Measurements from ENCODE around the gene KIF4A. TPM values are rescaled to one million over a fixed set of nuclear protein-coding genes. Genes with fewer than 3 reads are reported as not detected.
"Not testable (repeated sequence)": the region's sequence is repeated elsewhere in the genome, so short reads cannot be mapped to it uniquely, and the experiment has no call there.

Gene KIF4A
- total RNA-seq, 1 experiment from 2014 or later = 40.3 TPM

DNA sequence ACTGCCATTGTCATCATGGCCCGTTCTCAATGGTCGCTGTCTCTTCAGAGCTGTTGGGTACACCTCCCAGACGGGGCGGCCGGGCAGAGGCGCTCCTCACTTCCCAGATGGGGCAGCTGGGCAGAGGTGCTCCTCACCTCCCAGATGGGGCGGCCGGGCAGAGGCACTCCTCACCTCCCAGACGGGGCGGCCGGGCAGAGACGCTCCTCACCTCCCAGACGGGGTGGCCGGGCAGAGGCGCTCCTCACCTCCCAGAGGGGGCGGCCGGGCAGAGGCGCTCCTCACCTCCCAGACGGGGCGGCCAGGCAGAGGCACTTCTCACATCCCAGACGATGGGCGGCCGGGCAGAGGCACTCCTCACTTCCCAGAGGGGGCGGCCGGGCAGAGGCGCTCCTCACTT, 58.9 kb downstream of the KIF4A start:
- ATAC-seq; CTCF ChIA-PET; H2AFZ ChIP-seq (ENCODE audit: low read depth, low read length, poor library complexity, severe bottlenecking); H3K4me3 ChIP-seq (replicated peaks in 1 of 2; ENCODE audit: low read depth in 1 of 2, low read length in 2 of 2); H3K27me3 ChIP-seq (ENCODE audit: insufficient read depth, low read length); H3K9me2 ChIP-seq (ENCODE audit: insufficient read depth); H3K4me2 ChIP-seq (ENCODE audit: low read length); H4K20me1 ChIP-seq (ENCODE audit: insufficient read depth); intact Hi-C loops (cut with micrococcal nuclease); H3K9ac ChIP-seq (ENCODE audit: low read length); H3K9me3 ChIP-seq (ENCODE audit: control insufficient read depth in 1 of 2, insufficient read depth in 1 of 2, low read depth in 1 of 2, low read length in 2 of 2); DNase-seq (ENCODE audit: low read depth, low spot score); BruUV-seq (replicated peaks); POLR2A ChIA-PET; H3K79me2 ChIP-seq (ENCODE audit: insufficient read depth, low read length); RAD21 ChIA-PET (ENCODE audit: low non-redundant PET in 1 of 2, low total read pairs in 2 of 2, uncharacterized antibody in 2 of 2, unreplicated experiment in 2 of 2); H3K27ac ChIP-seq (ENCODE audit: low read depth, low read length); H3K4me1 ChIP-seq (ENCODE audit: control insufficient read depth in 1 of 2, insufficient read depth in 2 of 2, low read length in 2 of 2): not testable (repeated sequence)
- peaks cover 10 to 24% of the 10 kb centered on the region in 2 experiments; a peak in 2 of 4 replicates for H3K36me3 ChIP-seq (ENCODE audit: control insufficient read depth in 1 of 2, insufficient read depth in 2 of 2, low read length in 2 of 2)

- ATAC-seq; H3K79me2 ChIP-seq (ENCODE audit: insufficient read depth, low read length); POLR2A ChIA-PET; H3K27me3 ChIP-seq (ENCODE audit: insufficient read depth, low read length); CTCF ChIA-PET; H3K27ac ChIP-seq (ENCODE audit: low read depth, low read length); H3K4me2 ChIP-seq (ENCODE audit: low read length); RAD21 ChIA-PET (ENCODE audit: low non-redundant PET in 1 of 2, low total read pairs in 2 of 2, uncharacterized antibody in 2 of 2, unreplicated experiment in 2 of 2); H3K9ac ChIP-seq (ENCODE audit: low read length); H2AFZ ChIP-seq (ENCODE audit: low read depth, low read length, poor library complexity, severe bottlenecking); H3K9me3 ChIP-seq (ENCODE audit: control insufficient read depth in 1 of 2, insufficient read depth in 1 of 2, low read depth in 1 of 2, low read length in 2 of 2); DNase-seq (ENCODE audit: low read depth, low spot score); H3K4me3 ChIP-seq (replicated peaks in 1 of 2; ENCODE audit: low read depth in 1 of 2, low read length in 2 of 2); H3K4me1 ChIP-seq (ENCODE audit: control insufficient read depth in 1 of 2, insufficient read depth in 2 of 2, low read length in 2 of 2); intact Hi-C loops (cut with micrococcal nuclease); BruUV-seq (replicated peaks); H4K20me1 ChIP-seq (ENCODE audit: insufficient read depth); H3K9me2 ChIP-seq (ENCODE audit: insufficient read depth): not testable (repeated sequence)
- peaks cover 9 to 16% of the 10 kb centered on the region in 2 experiments; a peak in 2 of 4 replicates for H3K36me3 ChIP-seq (ENCODE audit: control insufficient read depth in 1 of 2, insufficient read depth in 2 of 2, low read length in 2 of 2)
These were observed 59.6 kb downstream of the KIF4A start for GRCh38 chrX:70349367-70350125.

- H3K9me2 ChIP-seq (ENCODE audit: insufficient read depth) = no peaks in the 10 kb centered on the region
- no peak overlapping the region for H3K4me2 ChIP-seq (ENCODE audit: low read length)
- no peaks in the 10 kb centered on the region for H3K79me2 ChIP-seq (ENCODE audit: insufficient read depth, low read length)
- ATAC-seq (no peak), DNase-seq (ENCODE audit: low read depth, low spot score) (no peak)
- no peaks in the 10 kb centered on the region for H3K27me3 ChIP-seq (ENCODE audit: insufficient read depth, low read length)
- POLR2A ChIA-PET = no interaction called here
- intact Hi-C loops (cut with micrococcal nuclease) = no loop called here
- no peak overlapping the region for H3K4me3 ChIP-seq (replicated peaks in 1 of 2; ENCODE audit: low read depth in 1 of 2, low read length in 2 of 2)
- H3K27ac ChIP-seq (ENCODE audit: low read depth, low read length) = no peak overlapping the region
- no peaks in the 10 kb centered on the region for H4K20me1 ChIP-seq (ENCODE audit: insufficient read depth)
- no peaks in the 10 kb centered on the region for H3K9me3 ChIP-seq (ENCODE audit: control insufficient read depth in 1 of 2, insufficient read depth in 1 of 2, low read depth in 1 of 2, low read length in 2 of 2)
- no peak overlapping the region for H2AFZ ChIP-seq (ENCODE audit: low read depth, low read length, poor library complexity, severe bottlenecking)
- RAD21 ChIA-PET (ENCODE audit: low non-redundant PET in 1 of 2, low total read pairs in 2 of 2, uncharacterized antibody in 2 of 2, unreplicated experiment in 2 of 2) = no interaction called here
- CTCF ChIA-PET = no interaction called here
- no TSS peak for BruUV-seq (replicated peaks)
- no peaks in the 10 kb centered on the region for H3K4me1 ChIP-seq (ENCODE audit: control insufficient read depth in 1 of 2, insufficient read depth in 2 of 2, low read length in 2 of 2)
- H3K9ac ChIP-seq (ENCODE audit: low read length) = no peak overlapping the region
- peaks cover 2 to 4% of the 10 kb centered on the region in 2 experiments; a peak in 3 of 4 replicates for H3K36me3 ChIP-seq (ENCODE audit: control insufficient read depth in 1 of 2, insufficient read depth in 2 of 2, low read length in 2 of 2)
- TF ChIP-seq YY1 (IDR thresholded peaks at IDR 0.05; ENCODE audit: extremely low read depth, insufficient replicate concordance, low read depth, low read length) (no peak), POLR2A (IDR thresholded peaks at IDR 0.05; ENCODE audit: borderline replicate concordance, extremely low read depth, insufficient read depth, insufficient read length) (no peak), SIN3A (IDR thresholded peaks at IDR 0.05; ENCODE audit: low read depth) (no peak), ZFX (IDR thresholded peaks at IDR 0.05) (no peak), CEBPB (IDR thresholded peaks at IDR 0.05; ENCODE audit: low read depth) (no peak), SP1 (IDR thresholded peaks at IDR 0.05; ENCODE audit: low read depth) (no peak), ELF1 (IDR thresholded peaks at IDR 0.05; ENCODE audit: borderline replicate concordance, low read depth) (no peak), JUND (IDR thresholded peaks at IDR 0.05) (no peak), EZH2 (IDR thresholded peaks at IDR 0.05) (no peak), TCF7L2 (IDR thresholded peaks at IDR 0.05; ENCODE audit: borderline replicate concordance, extremely low read depth, insufficient read depth, insufficient read length) (no peak), RAD21 (IDR thresholded peaks at IDR 0.05; ENCODE audit: low read depth) (no peak)
- TF ChIP-seq, protein P1, sequence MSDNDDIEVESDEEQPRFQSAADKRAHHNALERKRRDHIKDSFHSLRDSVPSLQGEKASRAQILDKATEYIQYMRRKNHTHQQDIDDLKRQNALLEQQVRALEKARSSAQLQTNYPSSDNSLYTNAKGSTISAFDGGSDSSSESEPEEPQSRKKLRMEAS (IDR thresholded peaks at IDR 0.05) = no peak
These were observed 62.6 kb downstream of the KIF4A start for GRCh38 chrX:70352496-70352895.

All from HCT116 (cell line).